Astrocyte of the hippocampus (primary cell): ENCODE measurements around the gene ILRUN.
"Not testable (repeated sequence)": the region's sequence is repeated elsewhere in the genome, so short reads cannot be mapped to it uniquely, and the experiment has no call there.

Experiments
- DNase-seq: peaks from one replicate; pipeline ENCODE4 v3.0.0; 2011; ENCODE audit warnings: low read depth, low spot score

Gene ILRUN

DNA sequence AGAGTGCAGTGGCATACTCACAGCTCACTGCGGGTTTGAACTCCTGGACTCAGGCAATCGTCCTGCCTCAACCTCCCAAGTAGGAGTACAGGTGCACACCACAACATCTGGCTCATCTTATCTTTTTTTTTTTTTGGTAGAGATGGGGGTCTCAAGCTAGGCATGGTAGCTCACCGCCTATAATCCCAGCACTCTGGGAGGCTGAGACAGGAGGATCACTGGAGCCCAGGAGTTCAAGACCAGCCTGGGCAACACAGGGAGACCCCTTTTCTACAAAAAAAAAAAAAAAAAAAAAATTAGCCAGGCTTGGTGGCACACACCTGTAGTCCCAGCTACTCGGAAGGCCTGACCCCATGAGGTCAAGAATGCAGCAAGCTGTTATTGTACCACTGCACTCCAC, 31.5 kb downstream of the ILRUN start:
- no peak for DNase-seq

- DNase-seq = peak; percentile 23
These were observed 32.2 kb downstream of the ILRUN start for GRCh38 chr6:34664256-34664971.

GRCh38 chr6:34663831-34664255, 32.7 kb downstream of the ILRUN start:
- DNase-seq = no peak

DNA sequence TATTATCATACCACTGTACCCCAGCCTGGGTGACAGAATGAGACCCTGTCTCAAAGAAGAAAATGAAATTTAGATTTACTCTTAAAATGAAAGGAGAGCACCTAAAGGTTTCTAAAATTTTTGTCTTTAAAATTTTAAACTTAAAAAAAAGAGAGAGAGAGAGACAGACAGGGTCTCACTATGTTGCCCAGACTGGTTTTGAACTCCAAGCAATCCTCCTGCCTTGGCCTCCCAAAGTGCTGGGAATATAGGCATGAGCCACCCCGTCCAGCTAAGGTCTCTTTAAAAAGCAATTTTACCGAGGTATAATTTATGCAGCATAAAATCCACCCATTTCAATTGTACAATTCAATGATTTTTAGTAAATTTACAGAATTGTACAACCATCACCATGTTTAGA, 33.2 kb downstream of the ILRUN start:
- DNase-seq = no peak

DNA sequence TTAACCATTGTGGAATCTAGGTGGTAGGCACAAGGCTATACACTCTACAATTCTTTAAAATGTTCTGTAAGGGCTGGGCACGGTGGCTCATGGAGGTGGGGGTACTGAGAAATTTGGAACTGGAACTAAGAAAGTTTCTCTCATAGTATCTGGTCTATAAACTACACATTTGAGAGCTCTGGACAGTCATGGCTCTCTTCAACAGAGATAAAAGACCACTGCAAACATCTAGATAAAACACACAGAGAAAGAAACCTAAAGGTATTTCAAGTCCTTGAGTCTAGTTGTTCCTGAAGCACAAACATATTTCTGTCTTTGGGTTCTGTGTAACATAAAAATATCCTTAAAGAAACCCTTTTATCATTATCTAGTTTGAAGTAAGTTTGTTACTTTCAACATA, 35.2 kb downstream of the ILRUN start:
- DNase-seq = no peak

DNA sequence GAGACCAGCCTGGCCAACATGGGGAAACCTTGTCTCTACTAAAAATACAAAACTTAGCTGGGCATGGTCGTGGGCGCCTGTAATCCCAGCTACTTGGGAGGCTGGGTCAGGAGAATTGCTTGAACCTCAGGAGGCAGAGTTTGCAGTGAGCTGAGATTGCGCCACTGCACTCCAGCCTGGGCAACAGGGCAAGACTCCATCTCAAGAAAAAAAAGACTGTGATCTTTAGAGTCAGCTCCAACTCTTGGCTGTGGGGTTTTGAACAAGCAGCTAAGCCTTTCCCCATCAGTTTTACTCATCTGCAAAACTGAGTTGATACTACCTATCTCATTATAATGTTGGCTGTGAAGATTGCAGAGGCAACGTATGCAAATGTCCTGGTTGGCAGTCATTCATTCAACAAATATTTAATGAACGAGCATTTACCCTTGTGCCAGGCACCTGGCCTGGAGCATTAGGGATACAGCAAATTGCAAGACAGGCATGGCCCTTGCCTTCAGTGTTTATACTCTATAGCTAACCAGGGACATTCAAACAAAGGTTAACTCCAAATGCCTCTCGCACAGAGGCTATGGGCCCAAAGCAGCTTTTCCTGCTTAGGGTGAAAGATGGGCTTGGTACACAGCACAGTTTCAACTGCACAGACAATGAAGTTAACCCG, 37.8 kb downstream of the ILRUN start:
- DNase-seq = no peak

GRCh38 chr6:34657979-34658480, 38.5 kb downstream of the ILRUN start:
- not testable (repeated sequence) for DNase-seq

GRCh38 chr6:34657307-34657978, 39.1 kb downstream of the ILRUN start:
- DNase-seq = peak; percentile 84

DNA sequence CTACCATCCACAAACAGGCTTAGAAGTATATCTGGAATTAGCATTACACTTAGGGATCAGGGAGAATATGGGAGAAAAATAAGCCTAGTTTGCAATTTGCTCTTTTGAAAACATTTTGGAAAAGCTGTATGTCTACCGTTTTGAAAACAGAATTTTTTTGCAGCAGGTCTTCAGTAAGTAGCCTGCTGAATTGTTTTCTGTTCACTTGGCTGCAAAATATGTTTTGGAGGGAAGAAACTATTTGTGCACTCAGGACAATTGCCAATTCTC, 39.6 kb downstream of the ILRUN start:
- DNase-seq = no peak

DNA sequence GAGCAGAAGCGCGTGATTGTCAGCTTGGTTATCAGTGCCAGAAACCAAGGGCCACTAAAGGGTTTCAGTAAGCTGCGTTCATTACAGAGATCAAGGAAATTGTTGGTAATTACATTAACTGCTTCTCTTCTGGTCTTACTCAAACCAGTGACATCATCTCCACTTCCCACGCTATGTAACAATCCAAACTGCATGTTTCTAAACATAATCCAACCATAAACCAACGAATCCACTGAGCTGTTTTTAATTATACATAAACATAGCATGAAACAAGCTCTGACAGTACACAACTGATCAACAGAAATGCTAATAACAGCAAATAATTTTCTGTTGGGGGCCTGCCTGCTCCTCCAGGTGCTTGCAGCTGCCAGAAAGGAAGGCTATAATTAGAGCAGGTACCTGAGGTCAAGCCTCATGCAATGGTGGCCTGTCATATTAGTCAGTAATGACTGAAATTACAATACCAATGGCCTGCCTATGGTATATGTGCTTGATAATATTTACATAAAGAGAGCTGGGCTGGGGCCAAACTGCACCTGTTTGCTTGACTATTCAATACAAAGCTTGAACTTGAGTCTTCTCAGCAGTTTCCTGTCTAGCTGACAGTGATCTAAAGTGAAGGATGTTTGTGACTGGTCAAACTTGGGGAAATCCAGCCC, 40.1 kb downstream of the ILRUN start:
- DNase-seq = peak; percentile 51

DNA sequence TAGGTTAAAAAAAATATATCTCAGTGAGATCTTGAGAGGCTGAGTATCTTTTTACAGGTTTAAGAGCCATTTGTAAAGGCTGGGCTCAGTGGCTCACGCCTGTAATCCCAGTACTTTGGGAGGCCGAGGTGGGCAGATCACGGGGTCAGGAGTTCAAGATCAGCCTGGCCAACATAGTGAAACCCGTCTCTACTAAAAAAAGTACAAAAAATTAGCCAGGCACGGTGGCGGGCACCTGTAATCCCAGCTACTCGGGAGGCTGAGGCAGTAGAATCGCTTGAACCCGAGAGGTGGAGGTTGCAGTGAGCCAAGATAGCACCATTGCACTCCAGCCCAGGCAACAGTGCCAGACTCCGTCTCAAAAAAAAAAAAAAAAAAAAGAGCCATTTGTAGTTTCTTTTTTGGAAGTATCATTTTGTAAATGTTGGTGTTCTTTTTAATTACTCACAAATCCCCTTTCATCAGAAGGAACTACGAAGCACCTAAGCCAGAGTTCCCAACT, 40.6 kb downstream of the ILRUN start:
- not testable (repeated sequence) for DNase-seq

GRCh38 chr6:34654061-34654710, 42.4 kb downstream of the ILRUN start:
- no peak for DNase-seq

GRCh38 chr6:34652263-34652662, 44.3 kb downstream of the ILRUN start:
- no peak for DNase-seq

DNA sequence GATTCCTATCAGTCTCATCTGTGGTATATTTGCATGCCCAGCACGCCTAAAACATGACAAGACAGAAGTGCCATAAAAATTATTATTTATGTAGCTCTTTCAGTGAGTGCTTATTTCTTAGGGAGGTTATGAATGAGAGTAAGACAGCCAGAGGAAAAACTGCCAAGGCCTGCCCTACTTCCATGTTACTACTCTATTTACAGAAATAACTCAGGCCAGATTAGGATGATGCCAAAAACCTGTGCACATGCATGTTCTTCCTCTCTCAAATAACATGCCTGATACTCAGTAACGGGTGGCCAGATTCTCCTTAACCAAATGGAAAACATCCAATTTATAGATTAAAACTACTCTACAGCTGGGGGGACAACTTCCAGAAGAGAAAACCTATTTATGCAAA, 45.7 kb downstream of the ILRUN start:
- DNase-seq = no peak

- DNase-seq = not testable (repeated sequence)
These were observed 46.3 kb downstream of the ILRUN start for GRCh38 chr6:34650232-34650631.

GRCh38 chr6:34648806-34649205, 47.8 kb downstream of the ILRUN start:
- no peak for DNase-seq
